HG02588 (cell line): ENCODE data around the gene ZSWIM7.
"Not testable (repeated sequence)": the region's sequence is repeated elsewhere in the genome, so short reads cannot be mapped to it uniquely, and the experiment has no call there.

Experiments used
- ATAC-seq: cut with Tn5 transposase; IDR thresholded peaks from one replicate; pipeline ENCODE4 v1.9.1; 2021; ENCODE audit warnings: mild to moderate bottlenecking, moderate library complexity; ENCODE audit not compliant: unreplicated experiment

ZSWIM7 gene

DNA sequence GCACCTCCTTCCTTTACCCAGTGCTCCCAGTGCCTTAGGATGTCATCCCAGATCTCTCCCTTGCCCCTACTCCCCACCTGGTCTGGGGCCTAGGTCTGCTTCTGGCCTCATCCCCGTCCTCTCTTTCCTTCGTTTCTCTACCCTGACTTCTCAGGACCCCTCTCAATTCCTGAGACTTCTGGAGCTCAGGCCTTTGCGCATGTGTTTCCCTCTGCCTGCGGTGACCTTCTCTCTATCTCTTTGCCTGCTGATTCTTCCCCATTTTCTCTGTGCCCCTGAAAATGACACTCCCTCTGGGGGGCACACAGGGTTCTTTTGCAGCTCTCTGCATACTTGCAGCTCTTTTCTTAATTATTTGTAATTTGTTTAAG is 41.0 kb downstream of the ZSWIM7 start:
- no peak for ATAC-seq

DNA sequence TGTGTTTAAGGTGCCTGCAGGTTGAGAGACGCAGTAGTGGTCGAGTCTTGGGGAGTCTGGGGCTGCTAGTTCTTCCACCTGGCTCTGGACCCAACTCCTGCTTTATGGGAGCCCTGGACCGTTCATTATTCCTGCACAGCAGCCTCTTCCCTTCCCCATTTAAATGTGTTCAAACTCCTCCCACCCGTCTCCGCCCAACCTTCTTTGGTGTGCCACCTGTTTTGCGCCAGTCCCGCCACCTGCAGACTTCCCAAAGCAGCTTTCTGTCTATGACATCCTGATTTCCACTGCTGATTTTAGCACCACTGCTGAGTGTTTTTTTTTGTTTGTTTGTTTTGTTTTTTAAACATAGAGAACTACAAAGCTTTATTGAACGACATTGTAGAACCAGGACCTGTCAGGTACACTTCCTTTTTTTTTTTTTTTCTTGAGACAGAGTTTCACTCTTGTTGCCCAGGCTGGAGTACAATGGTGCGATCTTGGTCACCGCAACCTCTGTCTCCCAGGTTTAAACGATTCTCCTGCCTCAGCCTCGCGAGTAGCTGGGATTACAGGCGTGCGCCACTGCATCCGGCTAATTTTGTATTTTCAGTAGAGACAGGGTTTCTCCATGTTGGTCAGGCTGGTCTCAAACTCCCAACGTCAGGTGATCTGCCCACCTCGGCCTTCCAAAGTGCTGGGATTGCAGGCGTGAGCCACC is 41.7 kb downstream of the ZSWIM7 start:
- no peak for ATAC-seq

DNA sequence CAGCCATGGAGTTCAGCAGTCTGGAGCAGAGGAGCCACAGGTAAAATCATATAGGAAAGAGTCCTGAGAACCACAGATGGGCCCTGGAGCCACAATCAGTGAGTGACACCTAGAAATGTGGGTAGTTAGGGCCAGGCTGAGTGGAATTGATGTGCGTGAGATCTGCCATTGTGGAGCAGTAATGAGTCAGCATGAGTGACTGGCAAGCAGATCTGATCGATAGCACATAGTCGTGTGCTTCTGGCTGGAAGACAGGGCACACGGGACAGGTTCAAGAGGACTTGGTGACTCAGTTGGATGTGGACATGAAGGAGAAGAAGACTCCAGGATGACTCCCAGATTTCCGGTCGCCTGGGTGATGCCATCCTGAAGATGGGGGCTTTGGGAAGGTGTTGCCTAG is 42.3 kb downstream of the ZSWIM7 start:
- ATAC-seq: no peak

DNA sequence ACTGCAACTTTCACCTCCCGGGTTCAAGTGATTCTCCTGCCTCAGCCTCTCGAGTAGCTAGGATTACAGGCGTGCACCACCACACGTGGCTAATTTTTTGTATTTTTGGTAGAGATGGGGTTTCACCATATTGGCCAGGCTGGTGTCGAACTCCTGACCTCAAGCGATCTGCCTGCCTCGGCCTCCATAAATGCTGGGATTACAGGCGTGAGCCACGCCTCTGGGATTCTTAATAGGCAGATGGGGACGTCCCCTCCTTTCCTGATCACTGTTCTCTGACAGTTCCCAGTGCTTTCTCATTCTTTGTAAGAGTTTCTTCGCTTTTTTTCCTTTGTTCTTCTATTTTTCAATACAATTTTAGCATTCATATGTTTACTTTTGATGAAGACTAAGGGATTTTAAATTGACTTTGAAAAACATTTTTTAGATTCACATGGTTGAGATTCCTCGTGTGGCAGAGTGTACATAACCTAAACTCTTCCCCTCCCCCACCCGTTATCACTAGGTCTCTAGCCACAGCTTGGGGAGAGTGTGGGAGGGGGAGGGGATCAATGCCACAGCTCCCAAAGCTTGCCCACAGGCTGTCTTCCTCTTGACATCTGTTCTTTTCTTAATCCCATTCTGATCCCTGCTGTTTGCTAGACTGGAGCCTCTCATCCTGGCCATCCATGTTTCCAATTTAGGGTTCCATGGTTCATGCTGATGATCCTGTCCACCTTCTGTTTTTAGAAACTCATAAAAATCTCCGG is 43.5 kb downstream of the ZSWIM7 start:
- no peak for ATAC-seq

DNA sequence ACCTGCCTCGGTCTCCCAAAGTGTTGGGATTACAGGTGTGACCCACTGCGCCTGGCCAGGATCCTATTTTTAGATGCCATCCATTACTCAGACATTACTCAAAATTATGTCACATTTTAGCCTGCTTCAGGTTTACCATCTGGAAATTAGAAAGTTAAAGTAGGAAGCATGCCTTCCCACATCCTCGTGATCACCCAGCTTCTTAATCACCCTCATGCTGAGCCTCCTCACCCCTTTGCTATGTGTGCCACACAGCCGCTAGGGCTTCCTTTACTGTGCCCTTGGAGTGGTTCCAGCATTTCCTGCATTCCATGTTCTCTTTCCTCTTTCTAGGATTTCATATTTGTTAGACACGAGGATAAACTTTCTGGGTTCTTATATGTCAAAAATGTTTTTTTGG is 45.3 kb downstream of the ZSWIM7 start:
- no peak for ATAC-seq

DNA sequence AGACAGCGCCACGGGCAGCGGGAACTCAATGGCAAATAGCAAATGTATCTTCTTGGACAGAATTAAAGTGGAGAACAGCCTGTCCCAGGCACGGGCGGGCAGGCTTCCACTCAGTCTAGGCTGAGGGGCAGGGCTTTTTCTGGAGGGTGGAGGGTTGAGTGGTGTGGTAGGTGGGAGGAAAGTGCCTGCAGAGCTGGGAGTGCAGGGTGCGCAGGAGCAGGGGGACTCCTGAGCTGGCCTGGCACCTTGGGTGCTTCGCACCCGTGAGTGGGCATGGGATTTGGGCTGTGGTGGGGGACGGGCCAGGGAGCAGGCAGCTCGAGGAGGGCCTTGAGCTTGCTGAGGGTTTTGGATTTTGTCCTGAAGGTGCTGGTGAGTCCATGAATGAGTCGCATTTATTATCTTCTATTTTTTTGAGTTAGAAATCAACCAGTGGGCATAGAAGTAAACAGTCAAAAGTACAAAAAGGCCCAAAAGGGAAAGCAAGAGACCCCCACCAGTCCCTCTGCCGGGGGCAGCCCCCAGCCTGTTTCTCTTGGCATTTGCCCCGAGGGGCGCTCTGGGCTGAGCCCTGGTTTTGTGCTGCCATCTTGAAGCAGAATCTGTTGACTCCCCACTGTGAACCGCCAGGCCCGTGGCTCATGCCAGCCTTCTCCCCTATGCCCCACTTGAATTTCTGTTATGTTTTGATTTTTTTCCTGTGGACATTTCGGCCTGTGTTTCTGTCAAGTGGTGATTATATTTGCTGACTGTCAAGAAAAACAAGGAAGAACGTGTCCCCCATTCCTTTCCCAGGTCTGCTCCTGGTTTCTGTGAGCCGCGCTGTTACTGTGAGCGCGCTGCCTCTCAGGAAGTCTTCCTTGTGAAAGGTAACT is 46.4 kb downstream of the ZSWIM7 start:
- no peak for ATAC-seq

DNA sequence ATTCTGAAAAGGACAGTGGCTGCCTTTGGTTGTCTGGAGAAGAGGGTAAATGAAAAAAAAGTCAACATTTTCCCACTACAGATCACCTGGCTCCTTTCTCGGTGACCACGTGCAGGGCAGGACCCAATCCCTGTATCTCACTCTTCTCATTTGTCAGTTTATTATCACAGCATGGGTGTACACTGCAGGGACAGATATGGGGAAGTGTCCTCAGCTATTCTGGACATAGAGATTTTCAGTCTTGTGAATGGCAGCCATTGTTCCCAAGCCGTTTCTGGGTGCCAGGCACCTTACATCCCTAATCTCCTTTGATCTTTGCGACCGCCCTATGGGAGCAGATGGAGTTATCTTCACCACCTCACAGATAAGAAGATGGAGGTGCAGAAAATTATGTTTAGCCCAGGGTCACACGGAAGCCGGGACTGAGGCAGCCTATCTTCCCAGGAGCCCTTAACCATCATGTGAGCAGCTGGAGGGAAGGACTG is 47.4 kb downstream of the ZSWIM7 start:
- ATAC-seq: no peak

DNA sequence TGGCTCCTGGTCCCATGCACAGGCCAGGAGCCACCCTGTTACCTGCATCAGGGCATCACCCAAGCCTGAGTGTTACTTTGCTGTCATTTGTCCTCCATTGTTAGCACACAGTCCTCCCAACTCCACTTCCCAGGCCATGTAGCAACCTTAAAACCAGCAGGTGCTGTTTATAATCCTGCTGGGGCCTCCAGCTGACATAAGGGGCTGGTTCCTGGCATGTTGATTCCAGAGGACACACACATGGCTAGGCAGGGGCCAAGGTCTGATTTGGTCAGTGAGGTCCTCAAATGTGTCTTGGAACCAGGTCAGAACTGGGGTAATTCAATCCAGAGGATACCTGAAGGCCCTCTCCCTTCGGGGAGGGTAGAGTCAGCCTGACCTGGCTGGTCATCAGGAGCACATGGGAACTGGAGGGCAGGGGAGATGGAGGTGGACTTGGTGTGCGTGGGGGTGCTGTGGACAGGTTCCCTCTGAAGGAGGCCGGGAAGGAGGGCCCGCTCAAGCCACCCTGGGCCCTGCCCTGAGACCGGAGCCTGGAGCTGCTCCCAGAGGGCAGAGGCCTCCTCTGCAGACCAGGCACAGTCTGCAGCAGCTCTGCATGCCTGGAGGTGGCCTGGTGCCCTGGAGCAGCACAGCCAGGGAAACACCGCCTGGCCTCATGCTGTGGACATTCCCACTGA is 48.0 kb downstream of the ZSWIM7 start:
- ATAC-seq: no peak

DNA sequence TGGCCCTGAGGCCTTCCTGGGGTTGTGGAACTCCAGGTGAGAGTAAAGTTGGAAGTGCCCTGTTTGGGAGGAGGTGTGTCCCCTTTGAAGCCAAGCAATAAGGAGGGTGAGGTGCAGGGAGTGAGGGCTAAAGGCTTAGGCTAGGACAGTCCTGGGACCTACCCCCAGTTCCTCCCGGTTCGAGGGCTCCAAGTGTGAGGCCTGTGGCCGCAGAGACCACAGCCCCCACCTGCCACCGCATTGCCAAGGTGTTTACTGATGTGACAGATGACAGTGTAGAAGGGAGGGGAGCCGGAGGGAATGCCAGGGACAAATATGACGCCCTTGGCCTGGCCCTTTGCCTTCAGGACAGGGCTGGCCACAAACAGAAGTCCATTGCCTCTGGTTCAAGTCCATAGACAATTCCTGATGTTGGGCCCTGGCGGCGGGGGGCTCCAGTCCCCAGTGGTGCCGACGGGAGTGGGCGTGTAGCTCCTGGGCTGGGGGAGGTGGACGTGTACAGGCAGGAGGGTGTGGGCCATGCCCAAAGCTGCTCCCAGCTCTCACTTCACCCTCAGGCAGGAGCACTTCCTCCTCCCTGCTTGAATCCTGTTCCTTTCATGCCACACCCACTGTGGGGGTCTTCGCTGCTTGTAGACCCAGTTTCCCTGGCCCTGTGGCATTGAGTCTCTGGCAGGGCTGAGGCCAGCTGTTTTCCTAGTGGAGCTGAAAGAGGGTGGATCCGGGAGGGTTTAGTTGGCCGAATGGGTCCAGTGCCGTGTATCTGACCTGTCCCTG is 51.3 kb downstream of the ZSWIM7 start:
- ATAC-seq: no peak

DNA sequence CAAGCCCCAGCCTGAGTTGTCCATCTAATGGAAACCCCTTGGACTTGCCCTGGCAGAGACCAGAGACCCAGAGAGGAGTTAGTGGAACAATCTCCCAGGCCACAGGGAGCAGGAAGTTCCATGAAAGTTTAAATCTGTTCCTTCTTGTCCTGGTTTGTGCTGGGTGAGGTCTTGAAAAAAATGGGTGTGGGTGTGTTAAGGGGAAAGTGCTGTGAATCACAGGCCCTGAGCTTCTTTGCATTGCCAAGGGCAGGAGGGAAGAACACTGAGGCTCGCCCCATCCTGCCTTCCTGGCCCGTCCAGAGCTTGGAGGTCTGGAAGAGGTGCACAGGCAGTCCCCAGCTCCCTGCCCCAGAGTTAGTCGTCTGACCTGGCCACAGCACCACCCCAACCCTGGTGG is 52.2 kb downstream of the ZSWIM7 start:
- no peak for ATAC-seq

DNA sequence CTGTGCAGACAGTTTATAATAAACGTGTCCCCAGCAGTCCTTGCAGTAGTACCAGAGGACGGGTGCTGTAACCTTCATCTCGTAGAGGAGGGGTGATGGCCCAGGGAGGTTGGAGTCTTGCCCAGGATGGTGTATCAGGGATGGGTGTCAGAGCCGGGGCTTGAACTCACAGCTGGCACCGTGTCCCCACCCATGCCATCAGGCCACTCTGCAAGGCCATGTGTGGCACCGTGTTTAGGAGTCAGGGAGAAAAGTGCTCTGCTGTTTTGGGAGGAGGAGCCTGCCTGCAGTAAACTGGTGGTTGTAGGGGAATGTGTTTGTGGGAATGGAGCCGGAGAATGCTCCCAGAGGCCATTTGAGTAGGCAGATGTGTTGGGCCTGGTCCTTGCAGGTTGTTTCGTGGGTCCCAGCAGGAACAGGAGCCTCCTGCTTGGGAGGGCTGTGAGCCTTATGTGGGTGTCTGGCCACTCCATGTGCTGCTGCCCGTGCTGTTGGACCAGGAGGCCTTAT is 52.8 kb downstream of the ZSWIM7 start:
- no peak for ATAC-seq

DNA sequence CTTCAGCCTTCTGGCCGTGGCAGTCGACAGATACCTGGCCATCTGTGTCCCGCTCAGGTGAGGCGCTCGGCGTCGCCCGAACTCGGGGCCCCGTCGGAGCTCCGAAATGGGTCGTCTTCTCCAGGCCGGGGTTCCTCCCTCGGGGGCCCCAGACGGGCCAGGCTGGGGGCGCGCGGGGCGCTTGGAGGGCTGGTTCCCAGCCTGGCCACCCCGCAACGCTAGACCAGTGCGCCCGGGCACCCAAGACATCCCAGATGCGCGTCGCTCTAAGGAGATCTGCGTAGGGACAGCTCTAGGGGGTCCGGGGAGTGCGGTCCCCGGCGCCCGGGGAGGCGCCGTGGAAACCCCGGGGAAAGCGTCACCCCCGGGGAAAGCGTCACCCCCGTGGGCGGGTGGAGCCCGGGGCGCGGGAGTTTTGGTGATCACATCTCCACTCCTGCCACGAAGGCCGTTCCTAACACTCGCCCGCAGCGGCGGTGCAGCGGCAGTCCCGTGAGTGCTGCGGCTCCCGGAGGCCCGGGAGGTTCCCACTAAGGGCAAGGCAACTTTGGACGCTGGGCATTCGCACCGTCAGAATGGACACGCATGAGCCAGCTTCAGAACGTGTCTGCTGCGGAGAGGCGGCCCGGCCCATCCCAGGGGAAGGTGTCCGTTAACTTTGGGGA is 53.8 kb downstream of the ZSWIM7 start:
- ATAC-seq: no peak

DNA sequence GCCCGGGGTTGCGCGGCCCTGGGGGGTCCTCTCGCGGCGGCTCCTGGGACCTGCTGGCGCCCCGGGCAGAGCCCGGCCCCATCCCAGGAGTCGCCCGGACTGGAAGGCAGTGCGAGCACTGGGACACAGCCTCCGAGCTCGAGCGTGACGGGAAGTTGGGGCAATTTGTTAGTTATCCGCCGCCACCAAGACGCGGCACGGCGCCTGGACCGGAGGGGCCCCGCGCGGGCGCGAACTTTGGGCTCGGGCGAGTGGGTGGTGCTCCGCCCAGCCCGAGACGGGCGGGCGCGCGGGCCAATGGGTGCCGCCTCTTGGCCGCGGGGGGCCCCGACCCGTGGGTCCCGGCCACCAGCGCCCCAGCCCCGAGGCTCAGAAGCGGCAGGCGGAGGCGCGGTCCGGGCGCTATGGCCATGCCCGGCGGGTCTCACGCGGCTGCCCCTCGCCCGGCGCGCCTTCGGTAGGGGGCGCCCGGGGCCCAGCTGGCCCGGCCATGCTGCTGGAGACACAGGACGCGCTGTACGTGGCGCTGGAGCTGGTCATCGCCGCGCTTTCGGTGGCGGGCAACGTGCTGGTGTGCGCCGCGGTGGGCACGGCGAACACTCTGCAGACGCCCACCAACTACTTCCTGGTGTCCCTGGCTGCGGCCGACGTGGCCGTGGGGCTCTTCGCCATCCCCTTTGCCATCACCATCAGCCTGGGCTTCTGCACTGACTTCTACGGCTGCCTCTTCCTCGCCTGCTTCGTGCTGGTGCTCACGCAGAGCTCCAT is 54.6 kb downstream of the ZSWIM7 start, which contains the start of gene ADORA2B:
ADORA2B (plus strand) TSS at position 372 of the 768 bp plus-strand sequence; CDS start at position 491, 119 bp downstream.
- no peak for ATAC-seq

DNA sequence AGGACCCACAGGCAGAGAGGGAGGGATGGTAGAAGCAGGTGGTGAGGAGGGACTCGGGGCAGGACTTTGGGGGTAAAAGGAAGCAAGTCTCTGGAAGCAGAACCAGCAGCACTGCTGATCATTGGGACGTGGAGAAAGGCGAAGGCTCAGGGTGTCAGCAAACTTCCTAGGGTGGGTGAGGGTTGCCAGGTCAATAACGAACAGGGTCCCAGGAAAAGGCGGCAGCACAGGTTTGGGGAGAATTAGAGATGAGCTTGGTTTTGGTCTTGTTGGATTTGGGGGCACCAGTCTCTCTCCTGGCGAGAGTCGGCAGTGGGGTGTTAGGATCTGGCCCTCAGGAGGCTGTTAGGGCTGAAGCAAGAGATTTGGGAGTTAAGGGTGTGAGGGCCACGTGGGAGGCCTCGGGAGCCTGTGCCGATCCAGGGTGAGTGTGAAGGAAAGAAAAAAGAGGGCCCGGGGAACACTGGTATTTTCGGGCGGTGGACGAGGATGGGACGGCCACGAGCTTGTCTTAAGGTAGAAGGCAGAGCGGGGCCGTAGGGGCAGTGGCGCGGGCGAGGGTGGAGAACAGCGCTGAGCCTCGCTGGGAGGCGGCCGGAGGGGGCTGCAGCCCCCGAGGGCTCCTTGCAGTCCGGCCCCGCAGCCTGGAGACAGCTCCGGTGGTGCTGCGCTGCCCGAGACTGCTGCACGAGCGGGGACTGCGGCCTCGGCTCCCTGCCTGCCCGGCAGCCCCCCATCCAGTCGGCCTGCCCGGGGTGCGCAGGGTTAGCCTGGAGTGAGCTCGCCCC is 55.3 kb downstream of the ZSWIM7 start:
- no peak for ATAC-seq

DNA sequence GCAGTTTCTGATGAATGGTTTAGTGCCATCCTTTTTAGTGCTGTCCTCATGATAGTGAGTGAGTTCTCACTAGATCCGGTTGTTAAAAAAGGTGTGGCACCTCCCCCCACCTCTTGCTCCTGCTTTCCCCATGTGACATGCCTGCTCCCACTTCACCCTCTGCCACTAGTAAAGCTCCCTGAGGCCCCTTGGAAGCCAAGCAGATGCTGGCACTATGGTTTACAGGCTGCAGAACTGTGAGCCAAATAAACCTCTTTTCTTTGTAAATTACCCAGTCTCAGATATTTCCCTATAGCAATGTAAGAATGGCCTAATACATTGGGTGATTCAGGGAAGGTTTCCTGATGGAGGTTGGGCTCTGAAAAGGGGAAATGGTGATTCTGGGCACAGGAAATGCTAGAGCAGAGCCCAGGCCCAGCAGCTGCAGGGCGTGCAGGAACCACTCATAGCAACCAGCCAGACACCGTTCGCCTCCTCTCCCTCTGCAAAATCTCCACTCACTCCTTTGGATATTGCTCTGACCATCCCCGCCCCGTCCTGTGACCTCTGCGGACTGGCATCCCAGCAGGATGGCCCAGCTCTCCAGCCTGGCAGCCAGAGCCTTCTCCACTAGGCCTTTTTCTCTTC is 57.2 kb downstream of the ZSWIM7 start:
- ATAC-seq: no peak

DNA sequence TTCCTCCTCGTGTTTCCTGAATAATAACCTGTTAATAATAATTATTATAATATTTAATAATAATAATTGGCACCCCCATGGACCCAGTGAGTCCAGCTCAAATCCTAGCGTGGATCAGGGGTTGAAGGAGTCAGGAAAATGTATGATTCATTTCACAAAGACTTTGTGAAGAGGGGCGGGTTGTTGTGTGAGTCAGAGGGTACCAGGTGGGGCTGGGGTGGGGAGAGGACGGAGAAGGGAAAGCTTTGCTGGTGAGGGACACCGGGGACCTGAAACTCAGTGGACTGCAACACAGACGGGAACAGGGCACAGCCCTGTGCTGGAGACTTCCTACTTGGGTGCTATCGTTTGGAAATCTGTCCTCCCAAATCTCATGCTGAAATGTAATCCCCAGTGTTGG is 57.7 kb downstream of the ZSWIM7 start:
- no peak for ATAC-seq

DNA sequence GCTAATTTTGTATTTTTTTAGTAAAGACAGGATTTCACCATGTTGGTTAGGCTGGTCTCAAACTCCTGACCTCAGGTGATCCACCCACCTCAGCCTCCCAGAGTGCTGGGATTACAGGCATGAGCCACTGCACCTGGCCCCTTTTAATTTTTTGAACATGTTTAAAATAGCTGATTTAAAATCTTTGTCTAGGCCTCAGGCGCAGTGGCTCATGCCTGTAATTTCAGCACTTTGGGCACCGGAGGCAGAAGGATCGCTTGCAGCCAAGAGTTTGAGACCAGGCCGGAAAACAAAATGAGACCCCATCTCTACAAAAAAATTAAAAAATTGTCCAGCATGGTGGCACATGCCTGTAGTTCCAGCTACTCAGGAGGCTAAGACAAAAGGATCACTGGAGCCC is 63.0 kb downstream of the ZSWIM7 start:
- not testable (repeated sequence) for ATAC-seq
